Skeletal muscle cell (primary cell): ENCODE results near the gene RNASE1.
"Not testable (repeated sequence)": the region's sequence is repeated elsewhere in the genome, so short reads cannot be mapped to it uniquely, and the experiment has no call there.

Experiments
- DNase-seq: peaks from one replicate; pipeline ENCODE4 v3.0.0-alpha.2; 2010; ENCODE audit warnings: low read depth
- H3K4me3 ChIP-seq: 2 replicates; pipeline ENCODE4 v1.5.1; 2011; ENCODE audit warnings: low read depth, mild to moderate bottlenecking, control low read depth, low read length, moderate library complexity

RNASE1 gene

GRCh38 chr14:20787025-20787424, 15.6 kb downstream of the RNASE1 start:
- no peak for DNase-seq
- no peak overlapping the region for H3K4me3 ChIP-seq

DNA sequence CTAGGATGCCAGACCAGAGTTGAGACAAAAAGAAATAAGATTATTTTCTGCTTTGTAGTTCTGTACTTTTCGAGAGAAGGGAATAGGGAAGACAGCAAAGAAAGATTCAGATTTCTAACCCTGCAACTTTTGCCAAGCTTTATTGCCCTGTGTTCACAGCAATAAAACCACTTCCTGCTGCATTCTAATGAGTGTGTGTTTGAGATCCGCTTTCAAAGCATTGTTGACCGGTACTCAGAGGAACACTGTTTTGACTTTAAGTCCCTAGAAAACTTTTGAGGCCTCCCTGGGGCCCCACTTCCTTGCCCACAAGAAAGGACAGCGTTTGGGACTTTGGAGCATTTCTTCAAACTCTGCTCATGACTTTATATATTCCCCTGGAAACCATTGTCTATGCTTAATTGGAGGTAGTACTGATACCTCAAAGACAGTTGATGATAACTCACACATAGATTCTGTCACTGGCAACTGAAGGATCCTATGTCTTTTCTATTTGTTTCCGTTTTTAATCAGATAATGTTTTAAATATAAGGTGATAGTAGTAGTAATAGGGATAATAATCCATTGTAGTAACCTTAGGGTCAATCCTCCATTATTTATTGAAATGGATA, 20.3 kb downstream of the RNASE1 start:
- DNase-seq: no peak
- no peak overlapping the region for H3K4me3 ChIP-seq

DNA sequence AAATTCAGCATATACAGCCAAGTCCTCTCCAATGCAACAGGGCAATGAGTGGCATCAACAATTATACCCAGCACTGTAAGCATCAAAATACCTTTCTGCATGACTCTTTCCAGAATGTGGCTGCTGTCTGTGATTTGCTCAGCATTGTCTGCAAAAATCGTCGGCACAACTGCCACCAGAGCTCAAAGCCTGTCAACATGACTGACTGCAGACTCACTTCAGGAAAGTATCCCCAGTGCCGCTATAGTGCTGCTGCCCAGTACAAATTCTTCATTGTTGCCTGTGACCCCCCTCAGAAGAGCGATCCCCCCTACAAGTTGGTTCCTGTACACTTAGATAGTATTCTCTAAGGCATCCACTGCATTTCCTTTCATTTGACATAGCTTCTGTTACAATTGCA, 20.8 kb downstream of the RNASE1 start:
- H3K4me3 ChIP-seq: no peak overlapping the region
- no peak for DNase-seq

DNA sequence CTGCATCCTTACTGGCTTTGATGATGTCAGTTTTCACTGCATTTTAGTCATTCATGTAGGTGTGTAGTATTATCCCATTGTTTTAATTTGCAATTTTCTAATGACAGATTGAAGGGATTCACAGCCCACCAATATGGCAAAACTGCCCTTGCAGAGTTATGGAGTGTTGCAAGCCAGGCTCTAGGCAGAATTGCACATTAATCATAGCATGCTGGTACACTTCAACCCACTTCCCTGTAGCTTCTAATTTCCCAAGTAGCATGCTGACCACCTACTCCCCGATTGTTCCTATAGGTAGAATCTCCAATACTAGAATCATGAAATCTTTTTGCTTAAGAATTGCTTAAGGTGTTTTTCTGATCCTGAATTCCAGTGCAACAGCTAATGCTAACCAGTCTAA, 26.7 kb downstream of the RNASE1 start:
- no peak overlapping the region for H3K4me3 ChIP-seq
- no peak for DNase-seq

DNA sequence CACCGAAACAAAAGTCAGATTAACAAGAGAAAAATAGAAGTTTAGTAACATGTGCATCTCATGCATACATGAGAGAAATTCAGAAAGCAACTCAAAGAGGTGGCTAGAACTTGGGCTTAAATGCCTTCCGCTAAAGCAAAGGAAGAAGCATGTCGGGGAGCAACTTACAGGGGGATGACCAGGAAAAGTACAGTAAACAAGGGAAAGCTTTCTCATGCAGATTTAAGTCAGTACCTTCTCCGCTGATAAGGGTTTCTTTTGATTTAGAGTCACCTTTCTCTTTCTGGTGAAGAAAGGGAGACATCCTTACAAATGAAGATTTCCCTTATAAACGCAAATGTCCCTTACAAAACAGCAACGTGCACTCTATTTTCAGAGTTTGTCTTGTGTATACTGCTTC, 27.6 kb downstream of the RNASE1 start:
- H3K4me3 ChIP-seq: no peak overlapping the region
- DNase-seq: no peak

DNA sequence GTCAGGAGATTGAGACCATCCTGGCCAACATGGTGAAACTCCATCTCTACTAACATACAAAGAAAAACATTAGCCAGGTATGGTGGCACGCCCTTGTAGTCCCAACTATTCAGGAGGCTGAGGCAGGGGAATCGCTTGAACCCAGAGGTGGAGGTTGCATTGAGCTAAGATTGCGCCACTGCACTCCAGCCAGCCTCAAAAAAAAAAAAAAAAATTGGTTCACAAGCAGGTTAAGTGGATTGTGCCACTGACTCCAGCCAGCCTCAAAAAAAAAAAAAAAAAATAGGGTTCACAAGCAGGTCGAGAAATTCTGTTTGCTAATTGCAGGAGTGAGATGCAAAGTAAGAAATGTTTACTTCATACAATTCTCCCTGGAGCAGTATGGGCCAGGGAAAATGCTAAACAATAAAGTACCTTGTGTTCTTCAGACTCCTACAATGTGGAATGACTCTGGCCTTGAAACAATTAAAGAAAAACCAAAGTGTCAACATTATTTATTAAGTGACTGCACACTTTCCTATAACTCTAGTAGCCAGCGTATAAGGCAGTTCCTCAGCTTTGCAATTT, 28.3 kb downstream of the RNASE1 start:
- DNase-seq: no peak
- no peak overlapping the region for H3K4me3 ChIP-seq

GRCh38 chr14:20772650-20773049, 30.0 kb downstream of the RNASE1 start:
- no peak overlapping the region for H3K4me3 ChIP-seq
- no peak for DNase-seq

DNA sequence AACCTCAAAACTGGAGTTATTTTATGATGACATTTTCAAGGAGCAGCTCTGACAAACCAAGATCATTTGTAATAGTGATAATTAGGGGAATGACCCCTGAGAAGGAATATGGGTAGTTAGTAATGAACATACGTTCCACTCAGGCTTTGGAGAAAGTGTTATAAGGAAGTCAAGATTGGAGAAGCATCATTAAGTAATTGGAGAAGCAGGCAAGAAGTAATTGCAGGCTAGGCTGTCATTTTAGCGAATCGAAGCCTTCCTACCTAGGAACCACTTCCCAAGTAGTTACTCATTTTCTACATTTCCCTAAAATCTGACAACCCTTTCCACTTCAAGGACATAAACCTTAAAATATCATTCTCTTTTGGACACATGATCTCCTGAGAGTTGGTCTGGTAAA, 33.2 kb downstream of the RNASE1 start:
- DNase-seq: no peak

GRCh38 chr14:20768593-20768892, 34.1 kb downstream of the RNASE1 start:
- no peak overlapping the region for H3K4me3 ChIP-seq
- DNase-seq: no peak

More for the DNA sequence above, 33.2 kb downstream of the RNASE1 start:
- H3K4me3 ChIP-seq: no peak overlapping the region

GRCh38 chr14:20760950-20761349, 41.7 kb downstream of the RNASE1 start:
- DNase-seq: no peak
- no peak overlapping the region for H3K4me3 ChIP-seq

- DNase-seq, H3K4me3 ChIP-seq: not testable (repeated sequence)
Measured at GRCh38 chr14:20759465-20759864, 43.2 kb downstream of the RNASE1 start.

- no peak for DNase-seq
- no peak overlapping the region for H3K4me3 ChIP-seq
Measured at GRCh38 chr14:20757965-20758364, 44.7 kb downstream of the RNASE1 start.

- no peak for DNase-seq
- no peak overlapping the region for H3K4me3 ChIP-seq
Measured at GRCh38 chr14:20755037-20755436, 47.6 kb downstream of the RNASE1 start.

GRCh38 chr14:20754308-20754707, 48.3 kb downstream of the RNASE1 start:
- no peak overlapping the region for H3K4me3 ChIP-seq
- DNase-seq: no peak

DNA sequence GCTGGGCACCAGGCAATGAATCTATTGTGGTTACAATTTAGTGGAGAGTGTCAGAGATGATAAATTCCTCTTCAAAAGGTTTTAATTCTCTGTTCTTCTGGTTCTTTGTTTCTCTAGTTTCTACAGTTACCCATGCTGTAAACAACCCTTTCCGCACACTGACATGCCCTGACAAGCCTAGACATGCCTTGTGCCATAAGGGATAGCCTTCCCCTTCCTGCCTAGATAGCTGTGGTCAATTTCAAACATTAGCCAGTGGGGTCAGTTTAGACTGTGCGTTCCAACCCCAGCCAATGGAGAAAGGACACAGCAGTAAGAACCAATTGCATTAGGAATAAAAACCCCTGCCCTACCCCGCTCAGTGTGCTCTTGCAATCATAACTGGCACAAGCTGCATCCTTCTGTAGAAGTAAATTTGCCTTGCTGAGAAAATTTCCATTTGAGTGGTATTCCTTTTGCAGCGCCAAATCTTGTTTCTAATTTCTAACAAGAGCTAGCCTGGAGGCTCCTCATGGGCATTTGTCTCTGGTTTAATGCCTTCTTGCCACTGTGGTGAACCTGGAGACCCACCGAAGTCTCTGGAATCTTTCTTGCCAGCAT, 50.6 kb downstream of the RNASE1 start:
- DNase-seq: no peak
- no peak overlapping the region for H3K4me3 ChIP-seq
